GM18909 (cell line): ENCODE measurements around the gene PIP5K1B.

Experiments used
- ATAC-seq: cut with Tn5 transposase; IDR thresholded peaks from one replicate; pipeline ENCODE4 v1.9.1; 2021; ENCODE audit warnings: mild to moderate bottlenecking; ENCODE audit not compliant: unreplicated experiment, poor library complexity

PIP5K1B gene

DNA sequence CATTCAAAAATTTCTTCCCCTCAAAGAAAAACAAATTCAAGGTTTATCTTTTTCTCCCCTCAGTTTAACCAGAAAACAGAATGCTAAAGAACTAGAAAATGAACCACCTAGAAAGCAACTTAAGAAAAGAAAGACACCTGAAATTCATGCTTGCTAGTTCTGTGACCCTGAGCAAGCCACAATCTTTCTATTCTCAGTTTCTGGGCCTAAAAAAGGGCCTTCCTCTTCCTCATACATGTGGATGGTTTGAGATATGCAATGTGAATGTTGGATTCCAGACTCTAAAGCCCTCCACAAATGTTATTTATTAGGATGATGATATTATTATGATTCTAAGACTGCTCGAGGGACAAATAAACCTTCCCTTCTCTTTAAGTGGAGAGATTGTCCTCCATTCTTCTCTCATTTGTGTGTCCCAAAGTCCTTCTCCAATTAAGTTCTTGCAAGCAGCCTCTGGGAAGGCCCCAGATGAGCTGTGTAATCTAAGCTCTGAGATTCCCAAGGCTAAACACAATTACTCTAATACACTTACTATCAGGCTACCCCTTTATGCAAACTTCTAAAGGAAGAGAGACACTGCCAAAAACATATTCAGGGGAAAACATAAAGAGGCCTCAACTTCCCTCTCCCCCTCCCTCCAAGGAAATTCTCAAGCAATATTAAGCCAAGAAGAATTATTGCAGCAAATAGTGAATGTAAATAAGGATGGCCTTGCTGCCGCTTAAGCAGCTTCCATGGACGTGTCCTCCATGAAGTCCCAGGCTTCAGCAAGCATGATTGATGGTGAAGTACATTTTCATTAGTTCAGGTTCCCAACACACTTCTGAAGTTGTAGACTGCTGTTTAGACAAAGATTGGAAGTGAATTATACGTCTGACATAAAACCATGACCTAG, 228.6 kb downstream of the PIP5K1B start:
- ATAC-seq = peak; percentile 96

DNA sequence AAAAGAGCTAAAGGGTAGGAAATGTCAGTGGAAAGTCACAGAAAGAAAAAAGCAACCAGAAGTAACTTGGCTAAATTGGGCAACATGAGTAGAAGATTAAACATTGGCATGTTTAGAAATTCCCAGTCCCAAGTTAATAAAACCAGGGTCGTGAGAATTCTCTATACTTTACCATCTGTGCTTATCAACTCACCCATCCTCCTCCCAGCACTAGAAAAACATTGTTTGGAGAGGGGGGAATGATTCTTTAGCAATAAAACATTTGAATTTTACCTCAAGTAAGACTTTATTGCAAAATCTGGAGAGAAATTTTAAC, 229.2 kb downstream of the PIP5K1B start:
- no peak for ATAC-seq

DNA sequence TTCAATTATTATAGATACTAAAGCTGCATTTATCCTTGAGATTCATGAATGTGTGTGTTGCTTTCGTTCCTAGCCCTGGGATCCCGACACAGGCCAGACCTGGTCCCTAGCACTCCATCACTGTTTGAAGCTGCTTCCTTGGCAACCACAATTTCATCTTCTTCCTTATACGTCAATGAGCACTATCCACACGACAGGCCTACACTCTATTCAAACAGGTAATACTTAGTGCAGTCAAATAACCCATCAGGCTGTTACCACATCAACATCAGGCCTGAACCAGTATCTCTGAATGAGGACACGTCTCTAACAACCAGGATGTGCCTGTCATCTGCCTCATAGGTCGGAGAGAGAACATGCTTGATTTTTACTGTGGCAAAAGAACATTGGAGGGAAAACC, 235.5 kb downstream of the PIP5K1B start:
- ATAC-seq = no peak

DNA sequence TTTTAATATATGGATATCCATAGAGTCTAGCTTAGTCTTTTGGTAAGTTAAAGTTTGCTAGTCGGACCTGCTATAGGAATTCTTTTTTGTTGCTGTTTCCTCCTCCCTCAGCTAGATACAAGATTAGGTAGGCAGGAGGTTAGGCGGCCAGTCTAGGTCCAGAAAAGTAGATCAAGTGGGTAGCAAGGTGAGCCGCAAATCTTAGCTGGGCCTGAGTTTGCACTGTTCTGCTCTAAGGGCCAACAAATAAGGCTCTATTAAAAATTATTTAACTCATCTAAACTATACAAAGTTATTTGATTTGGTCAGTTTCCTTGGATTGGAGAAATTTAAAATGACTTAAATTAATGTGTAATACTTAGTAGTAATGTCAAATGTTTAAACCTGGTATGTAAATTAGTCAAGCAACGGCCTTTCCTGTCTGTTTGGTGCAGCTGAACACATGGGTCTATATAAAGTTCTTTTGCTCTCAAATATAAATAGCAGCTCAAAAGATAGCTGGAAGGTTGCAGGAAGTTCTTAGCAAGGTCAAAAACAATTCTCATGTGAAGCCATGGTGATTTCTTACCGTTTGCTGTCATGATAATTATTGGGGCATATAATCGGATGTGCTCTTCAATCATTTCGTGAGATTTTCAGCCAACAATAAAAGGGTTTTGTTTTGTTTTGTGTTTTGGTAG, 236.9 kb downstream of the PIP5K1B start:
- no peak for ATAC-seq

DNA sequence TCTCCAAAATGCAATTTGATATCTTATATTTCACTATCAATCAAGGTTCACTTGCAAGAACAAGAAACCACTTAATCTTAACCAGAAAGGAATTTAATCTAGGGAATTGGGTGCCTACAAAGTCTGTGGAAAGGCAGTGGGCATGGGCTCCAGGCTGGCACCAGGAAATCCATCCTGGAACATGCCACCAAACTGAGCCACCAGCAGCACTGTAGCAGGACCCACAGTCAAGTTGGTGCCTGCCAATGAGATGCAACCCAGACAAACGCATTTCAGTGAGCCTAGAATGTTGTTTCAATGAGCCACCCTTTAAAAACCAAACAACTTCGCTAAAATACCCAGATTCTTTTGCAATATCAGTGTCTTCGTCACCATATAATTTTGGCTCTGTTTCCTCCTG, 237.8 kb downstream of the PIP5K1B start:
- no peak for ATAC-seq

DNA sequence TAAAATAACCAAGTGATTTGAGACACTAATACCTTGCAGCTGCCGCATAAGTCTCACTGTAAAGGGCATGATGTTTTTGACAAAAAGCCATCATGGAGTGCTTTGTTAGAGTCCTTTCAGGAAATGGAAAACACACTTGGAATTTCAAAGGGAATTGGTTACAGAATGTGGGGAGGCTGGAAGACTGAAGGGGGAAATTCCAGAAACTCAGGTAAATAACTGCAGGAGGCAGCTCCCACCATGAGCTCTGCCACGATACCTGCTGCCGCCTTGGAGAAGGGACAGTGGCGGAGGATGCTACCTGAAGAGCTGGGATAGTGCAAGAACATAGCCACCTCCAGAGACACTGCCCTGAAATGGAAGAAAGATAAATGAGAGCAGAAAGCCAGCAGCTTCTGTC, 242.0 kb downstream of the PIP5K1B start:
- no peak for ATAC-seq

DNA sequence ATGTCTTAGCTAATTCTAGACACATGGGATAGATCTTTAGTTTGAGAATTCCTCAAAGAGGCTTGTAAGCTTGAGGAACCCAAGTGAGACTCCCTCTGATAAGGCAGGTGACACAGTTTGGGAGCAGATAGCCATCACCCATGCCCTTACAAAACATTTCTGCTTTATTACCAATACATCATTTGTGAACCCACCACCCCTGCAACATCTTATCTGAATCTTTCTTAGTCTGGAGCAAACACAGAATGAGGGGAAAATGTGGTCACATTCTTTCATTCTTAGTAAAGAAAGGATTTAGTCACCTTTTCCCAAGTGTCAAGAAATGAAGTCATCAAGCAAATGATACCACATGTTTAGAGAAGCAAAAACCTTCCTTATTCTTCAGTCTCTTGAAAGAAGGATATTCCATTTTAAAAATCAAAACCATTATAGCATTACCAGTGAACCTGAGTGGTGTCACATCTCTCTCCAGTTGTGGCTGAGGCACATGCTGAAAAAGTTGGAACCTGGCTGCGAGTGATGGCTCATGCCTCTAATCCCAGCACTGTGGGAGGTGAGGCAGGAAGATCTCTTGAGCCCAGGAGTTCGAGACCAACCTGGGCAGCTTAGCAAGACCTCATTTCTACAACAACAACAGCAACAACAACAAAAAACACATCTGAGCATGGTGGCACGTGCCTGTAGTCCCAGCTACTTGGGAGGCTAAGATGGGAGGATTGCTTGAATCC, 243.0 kb downstream of the PIP5K1B start:
- ATAC-seq = no peak

DNA sequence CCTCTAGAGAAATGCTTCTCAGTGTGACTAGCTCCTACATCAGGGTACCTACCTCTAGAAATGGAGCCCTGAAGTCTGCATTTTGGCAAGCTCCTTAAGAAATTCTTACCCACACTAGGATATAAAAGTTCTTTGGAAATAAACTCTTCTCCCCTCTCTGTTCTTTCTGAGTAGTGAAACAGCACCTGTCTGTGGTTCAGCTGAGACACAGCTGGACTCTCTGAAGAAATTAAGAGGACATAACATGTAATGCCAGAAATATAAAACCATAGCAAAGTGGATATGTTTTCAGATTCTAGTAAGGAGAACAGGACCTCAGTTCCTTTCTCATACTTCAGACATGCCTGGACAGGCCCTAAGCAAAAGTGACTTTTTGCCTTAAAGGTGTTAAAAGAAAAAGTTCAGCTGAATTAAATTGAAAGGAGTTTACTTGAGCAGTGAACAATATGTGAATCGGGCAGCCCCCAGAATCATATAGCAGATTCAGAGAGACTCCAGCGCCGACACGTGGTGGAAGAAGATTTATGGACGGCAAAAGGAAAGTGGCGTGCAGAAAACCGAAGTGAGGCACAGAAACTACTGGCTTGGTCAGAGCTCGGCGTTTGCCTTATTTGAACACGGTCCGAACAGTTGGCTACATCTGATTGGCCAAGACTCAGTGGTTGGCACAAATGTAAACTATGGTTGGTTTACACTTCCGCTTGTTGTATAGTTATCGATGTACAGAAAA, 244.4 kb downstream of the PIP5K1B start:
- peak; percentile 35 for ATAC-seq

DNA sequence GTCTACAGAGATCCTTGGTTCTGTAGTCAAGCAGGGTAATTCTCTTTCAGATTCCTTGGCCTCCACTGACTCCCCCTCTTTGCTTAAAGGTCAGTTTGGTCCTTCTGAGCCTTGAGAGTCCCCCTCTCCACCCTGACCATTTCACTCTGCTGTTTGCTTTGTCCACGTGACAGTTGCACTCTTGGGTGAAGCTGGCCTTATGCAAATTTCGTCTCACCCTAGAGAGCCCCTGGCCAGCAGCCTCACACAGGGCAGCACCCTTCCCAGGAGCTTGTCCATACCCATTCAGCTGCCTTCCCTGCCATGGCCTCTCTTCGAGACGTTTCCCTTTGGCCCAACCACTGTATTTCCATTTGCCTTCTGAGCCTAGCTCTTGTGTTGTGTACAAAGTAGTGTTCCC, 245.1 kb downstream of the PIP5K1B start:
- no peak for ATAC-seq

DNA sequence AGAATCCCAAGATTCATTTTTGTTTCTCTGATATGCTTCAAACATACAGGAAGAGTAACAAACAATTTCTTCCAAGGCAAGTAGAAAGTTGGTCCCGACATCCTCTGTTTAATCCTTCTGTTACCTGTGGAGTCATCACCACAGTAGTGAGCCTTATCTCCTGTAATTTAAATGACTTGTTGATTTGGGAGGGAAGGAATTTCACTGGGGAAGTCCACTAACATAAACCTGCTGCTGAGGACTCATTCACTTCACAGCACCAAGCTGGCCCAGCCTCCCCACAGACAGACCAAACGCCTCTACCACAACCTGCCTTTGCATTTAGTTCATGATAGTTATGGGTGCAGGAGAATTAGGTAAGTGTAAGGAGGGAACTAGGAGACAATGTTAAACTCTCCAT, 245.6 kb downstream of the PIP5K1B start:
- ATAC-seq = no peak

DNA sequence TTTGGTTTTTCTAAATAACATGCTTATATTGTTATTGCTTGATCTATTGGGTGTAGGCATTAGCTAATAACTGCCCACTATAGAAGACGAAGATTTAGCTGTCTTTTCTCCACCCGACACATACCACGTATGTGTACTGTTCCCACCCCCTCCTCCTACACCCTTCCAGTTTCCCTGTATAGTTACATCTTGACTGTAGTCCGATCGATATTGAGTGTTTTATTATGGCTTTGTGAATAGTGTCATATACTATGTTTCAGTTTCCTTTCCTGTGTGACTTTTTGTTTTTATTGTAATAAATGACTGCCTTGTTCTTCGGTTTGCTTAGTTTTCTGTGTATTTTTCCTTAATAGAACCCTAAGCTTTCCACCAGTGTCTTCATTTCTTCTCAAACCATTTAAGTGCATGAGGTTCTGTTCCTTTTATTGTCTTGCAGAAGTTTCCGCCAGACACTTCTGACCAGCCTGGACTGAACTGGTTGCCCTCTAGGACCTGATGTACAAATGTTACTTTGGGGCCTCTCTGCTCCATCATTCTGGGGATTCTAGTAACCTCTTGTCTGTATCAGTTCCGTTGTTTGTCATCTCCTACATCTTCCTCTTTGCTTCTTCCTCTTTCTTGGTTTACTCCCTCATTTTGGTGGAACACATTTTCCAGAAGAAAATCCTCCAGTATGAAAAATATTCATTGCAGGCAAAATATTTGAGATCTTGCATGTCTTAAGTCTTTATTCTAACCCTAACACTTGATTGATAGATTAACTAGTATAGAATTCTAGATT, 247.0 kb downstream of the PIP5K1B start:
- ATAC-seq = peak; percentile 70

DNA sequence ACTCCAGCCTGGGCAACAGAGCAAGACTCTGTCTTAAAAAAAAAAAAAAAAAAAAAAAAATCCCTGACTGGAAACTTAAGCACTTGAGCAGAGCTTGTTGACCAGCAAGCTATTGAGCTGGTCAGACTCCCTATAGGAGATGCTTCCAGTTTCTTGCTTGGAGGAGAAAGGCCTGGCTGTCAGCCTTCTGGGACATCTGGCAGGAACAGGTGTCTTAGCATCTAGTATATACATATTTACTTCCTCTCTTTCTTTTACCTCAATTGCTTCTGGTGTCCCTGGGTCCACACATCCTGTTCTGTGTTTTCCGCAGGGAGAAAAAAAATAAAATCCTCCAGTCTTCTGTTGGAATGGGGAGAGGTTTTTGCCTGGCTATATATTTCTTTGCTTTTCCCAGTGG, 248.7 kb downstream of the PIP5K1B start:
- ATAC-seq = no peak

DNA sequence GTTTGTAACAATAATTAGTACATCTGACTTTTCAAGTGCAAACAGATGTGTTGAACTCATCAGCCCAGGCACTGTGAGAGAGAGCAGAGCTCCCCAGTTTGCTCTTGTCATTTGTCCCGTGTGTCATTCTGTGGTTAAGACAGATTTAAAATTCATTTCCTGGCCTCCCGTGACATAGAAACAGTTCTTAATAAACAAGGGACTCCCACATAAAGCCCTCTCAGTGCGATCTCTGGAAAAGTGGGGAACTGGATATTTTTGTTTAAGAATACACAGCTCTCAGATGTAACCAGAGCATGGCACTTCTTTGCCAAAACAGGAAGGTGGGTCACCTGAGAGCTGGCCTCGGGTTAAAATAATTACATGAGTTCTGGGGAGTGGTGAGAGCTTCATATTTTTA, 250.3 kb downstream of the PIP5K1B start:
- ATAC-seq = peak; percentile 35

DNA sequence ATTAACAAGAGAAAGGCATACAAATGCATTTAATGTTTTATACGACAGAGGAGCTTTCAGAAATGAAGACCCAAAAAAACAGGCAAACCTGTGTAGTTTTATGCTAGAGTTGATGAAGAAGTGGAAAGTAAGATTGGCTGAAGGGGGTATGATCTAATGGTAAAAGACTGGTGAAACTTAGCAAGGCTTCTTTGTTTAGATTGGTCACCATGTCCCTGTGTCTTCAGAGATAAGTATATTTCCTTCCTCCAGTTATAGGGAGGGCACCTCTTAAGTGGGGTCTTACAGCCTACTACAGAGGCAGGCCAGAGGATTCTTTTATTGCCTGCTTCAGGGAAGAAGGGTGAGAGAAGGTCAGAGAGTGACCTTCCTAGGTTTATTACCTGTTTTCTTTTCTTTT, 252.4 kb downstream of the PIP5K1B start:
- ATAC-seq = no peak

DNA sequence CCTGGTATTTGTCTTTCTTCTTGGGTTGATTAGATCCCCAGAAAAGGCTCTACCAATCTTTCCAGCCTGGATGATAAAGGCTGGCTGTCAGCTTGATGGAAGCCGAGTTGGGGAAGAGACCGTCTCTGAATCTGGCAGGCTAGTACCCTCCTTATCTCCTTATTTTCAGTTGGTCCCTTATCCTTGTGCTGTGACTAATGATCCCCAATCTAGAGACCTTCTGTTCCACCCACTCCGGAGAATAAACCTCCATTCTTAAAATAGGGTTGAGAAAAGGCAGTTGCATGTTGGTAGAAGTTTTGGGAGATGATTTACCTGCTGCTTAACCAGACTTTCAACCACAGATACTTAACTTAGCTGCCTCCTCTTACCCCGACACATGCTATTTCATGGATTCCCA, 256.5 kb downstream of the PIP5K1B start:
- peak; percentile 65 for ATAC-seq

DNA sequence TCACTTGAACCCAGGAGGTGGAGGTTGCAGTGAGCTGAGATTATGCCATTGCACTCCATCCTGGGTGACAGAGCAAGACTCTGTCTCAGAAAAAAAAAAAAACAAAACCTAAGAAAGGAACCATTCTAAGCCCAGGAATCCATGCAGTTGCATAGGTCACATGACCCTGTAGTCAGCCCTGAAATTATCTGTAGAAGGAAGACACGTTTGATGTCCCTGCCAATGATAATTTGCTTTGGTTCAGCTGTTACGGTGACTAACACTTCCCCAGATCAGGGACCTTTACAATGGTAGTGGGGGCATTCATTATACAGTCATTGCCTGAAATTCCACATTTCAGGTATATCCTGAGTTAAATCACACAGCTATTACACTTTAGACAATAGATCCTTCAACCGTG, 258.4 kb downstream of the PIP5K1B start:
- no peak for ATAC-seq

DNA sequence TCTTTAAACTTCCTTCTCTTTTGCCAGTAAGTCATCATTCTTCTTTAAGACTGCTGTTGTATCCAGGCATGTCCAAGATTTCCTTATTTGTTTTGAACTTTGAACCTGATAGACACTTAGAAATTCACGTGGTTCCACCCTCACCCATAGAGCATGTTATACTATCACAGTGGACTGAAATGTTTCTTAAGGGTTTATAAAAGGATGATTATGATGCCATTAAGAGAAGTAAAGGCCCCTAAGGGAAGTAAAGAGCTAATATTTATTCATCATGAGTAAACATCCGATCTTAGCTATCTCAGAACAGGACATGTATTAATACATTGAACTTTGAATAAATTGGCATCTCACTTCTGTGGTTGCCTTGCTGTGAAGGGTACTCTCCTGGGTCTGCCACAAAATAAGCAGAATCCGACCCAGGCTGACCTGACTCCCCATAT, 259.1 kb downstream of the PIP5K1B start:
- ATAC-seq = no peak

DNA sequence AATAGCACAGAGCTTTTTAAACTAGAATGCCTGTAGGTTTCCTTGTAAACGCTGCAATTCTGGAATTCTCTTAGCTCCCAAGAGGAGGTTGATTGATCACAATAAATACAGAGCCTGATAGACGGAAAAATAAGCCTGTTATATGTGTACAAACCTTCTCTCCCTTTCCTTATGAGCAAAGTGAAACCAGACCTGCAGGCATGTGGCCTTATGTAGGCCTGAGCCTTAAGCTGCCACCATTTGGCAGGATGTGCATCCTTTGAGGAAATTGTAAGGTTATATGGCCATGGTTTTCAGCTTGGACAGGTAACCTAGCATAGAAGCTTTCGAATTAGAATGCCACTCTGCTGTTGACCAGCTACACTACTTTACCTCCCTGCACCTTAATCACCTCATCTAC, 259.7 kb downstream of the PIP5K1B start:
- ATAC-seq = no peak

DNA sequence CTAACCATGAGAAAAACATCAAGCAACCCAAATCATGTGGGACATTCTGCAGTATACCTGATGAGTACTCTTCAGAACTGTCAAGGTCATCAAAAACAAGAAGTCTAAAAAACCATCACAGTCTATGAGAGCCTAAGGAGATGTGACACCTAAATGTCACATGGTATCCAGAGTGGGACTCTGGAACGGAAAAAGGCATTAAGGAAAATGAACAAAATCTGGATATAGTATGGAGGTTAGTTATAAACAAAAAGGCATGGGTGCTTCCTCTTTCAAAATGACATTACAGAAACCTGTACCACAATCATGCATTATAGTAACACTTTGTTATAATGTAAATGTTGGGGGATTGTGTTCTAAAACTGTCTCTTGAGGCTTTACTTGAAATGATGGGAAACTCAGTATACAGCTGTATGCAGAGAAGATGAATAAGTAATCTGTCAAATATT, 261.5 kb downstream of the PIP5K1B start:
- ATAC-seq = peak; percentile 71

DNA sequence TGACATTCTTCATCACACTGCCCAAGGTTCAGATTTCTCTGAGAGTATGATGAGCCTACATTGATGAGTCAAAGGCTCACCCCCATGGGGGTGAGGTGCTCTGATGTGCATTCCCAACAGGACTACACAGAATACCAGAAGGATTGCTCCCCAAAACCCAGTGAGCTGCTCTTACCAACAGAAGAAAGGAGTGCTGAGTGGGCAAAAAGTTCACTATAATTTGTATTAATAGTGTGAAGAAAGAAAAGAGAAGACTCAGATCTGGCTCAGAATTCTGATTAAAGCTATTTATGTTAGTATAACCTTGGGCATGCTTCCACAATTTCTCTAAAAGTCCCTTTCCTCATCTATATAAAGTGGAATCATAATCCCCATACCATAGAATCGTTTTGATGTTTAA, 262.8 kb downstream of the PIP5K1B start:
- no peak for ATAC-seq
